K562 (cell line): ENCODE measurements around the gene SGMS1. TPM values are rescaled to one million over a fixed set of nuclear protein-coding genes. Genes with fewer than 3 reads are reported as not detected.
A peak's percentile ranks its signal among the peaks of the same experiment; 100 is the strongest.

Experiments used
- AFF4 ChIP-seq: sonication (generic); formaldehyde crosslinking; IDR thresholded peaks from 2 replicates; pipeline ENCODE4 v1.8.0; 2023; ENCODE audit warnings: mild to moderate bottlenecking, missing genetic modification reagents
- CBX5 ChIP-seq: IDR thresholded peaks from 2 replicates; pipeline ENCODE4 v1.6.1; 2014; ENCODE audit warnings: low read depth, borderline replicate concordance
- GABPB2 ChIP-seq: fragments of 250-450 bp; sonication (Bioruptor Pico); conservative IDR thresholded peaks from 2 replicates; pipeline ENCODE4 v1.5.1; 2021; ENCODE audit warnings: mild to moderate bottlenecking
- KLF16 ChIP-seq: IDR thresholded peaks from 2 replicates; pipeline ENCODE4 v1.6.1; 2016; ENCODE audit warnings: antibody characterized with exemption
- LEF1 ChIP-seq: fragments of 450-650 bp; IDR thresholded peaks from 2 replicates; pipeline ENCODE4 v1.6.1; 2016; ENCODE audit warnings: mild to moderate bottlenecking
- POLR2AphosphoS2 ChIP-seq: IDR thresholded peaks from 2 replicates; pipeline ENCODE4 v1.6.1; 2012; ENCODE audit warnings: low read length, improper control_type of control experiment
- POLR2B ChIP-seq: fragments of 450-650 bp; IDR thresholded peaks from 2 replicates; pipeline ENCODE4 v1.6.1; 2018; ENCODE audit warnings: low read depth; ENCODE audit not compliant: partially characterized antibody
- POLR2G ChIP-seq: fragments of 200-400 bp; formaldehyde crosslinking; IDR thresholded peaks from 2 replicates; pipeline ENCODE4 v1.6.1; 2017; ENCODE audit warnings: low read depth, mild to moderate bottlenecking, antibody characterized with exemption, low read length, moderate library complexity
- RB1 ChIP-seq: fragments of 450-650 bp; IDR thresholded peaks from 2 replicates; pipeline ENCODE4 v1.6.1; 2017; ENCODE audit warnings: low read depth, mild to moderate bottlenecking
- RBM25 ChIP-seq: fragments of 200-400 bp; formaldehyde crosslinking; IDR thresholded peaks from 2 replicates; pipeline ENCODE4 v1.6.1; 2018; ENCODE audit warnings: low read length, low read depth, moderate library complexity; ENCODE audit not compliant: severe bottlenecking
- SAFB ChIP-seq: fragments of 200-400 bp; formaldehyde crosslinking; IDR thresholded peaks from 2 replicates; pipeline ENCODE4 v1.6.1; 2017; ENCODE audit warnings: low read depth, low read length, borderline replicate concordance
- SRSF3 ChIP-seq: fragments of 200-400 bp; formaldehyde crosslinking; IDR thresholded peaks from 2 replicates; pipeline ENCODE4 v1.6.1; 2016; ENCODE audit warnings: mild to moderate bottlenecking, low read length, moderate library complexity; ENCODE audit not compliant: insufficient read depth
- TCF7 ChIP-seq: sonication (generic); IDR thresholded peaks from 2 replicates; pipeline ENCODE4 v1.6.1; 2016; ENCODE audit warnings: antibody characterized with exemption, borderline replicate concordance
- TSC22D4 ChIP-seq: fragments of 450-650 bp; IDR thresholded peaks from 2 replicates; pipeline ENCODE4 v1.6.1; 2016; ENCODE audit warnings: missing genetic modification characterization, missing biosample characterization, control low read depth
- XRCC3 ChIP-seq: fragments of 450-650 bp; IDR thresholded peaks from 2 replicates; pipeline ENCODE4 v1.6.1; 2017; ENCODE audit warnings: mild to moderate bottlenecking, moderate library complexity
- ZFP1 ChIP-seq: fragments of 450-650 bp; formaldehyde crosslinking; IDR thresholded peaks from 2 replicates; pipeline ENCODE4 v1.4.0; 2020; ENCODE audit warnings: mild to moderate bottlenecking, mixed read lengths
- ZNF592 ChIP-seq: fragments of 450-650 bp; IDR thresholded peaks from 2 replicates; pipeline ENCODE4 v1.6.1; 2017; ENCODE audit warnings: antibody characterized with exemption, mild to moderate bottlenecking
- ZNF695 ChIP-seq: fragments of 450-650 bp; formaldehyde crosslinking; IDR thresholded peaks from 2 replicates; pipeline ENCODE4 v1.4.0; 2020; ENCODE audit warnings: mild to moderate bottlenecking, moderate library complexity
- polyA plus RNA-seq, 8 experiments: library from polyadenylated mRNA; depleted of rRNA in 4 of 8; stranded (reverse) in 5 of 8; unstranded in 3 of 8; fragments of >200 nt; fragmentation: Nextera tagmentation in 2 of 8; fragmentation: Illumina TruSeq in 1 of 8; extraction: Ambion mirVana in 2 of 8; extraction: Trizol in 1 of 8; gene quantifications; 2 replicates each; pipeline versions ENCODE4 v1.2.1 to v1.2.3, GENCODE V29; 2011 to 2014; ENCODE audit warnings: inconsistent platforms in 1 of 8, missing spikeins in 1 of 8
- total RNA-seq, 7 experiments: library from RNA; depleted of rRNA in 6 of 7; stranded (reverse); fragments of >200 nt in 6 of 7; fragmentation: Illumina TruSeq in 2 of 7; extraction: Trizol in 2 of 7; gene quantifications; 2 replicates each; pipeline versions ENCODE4 v1.2.1 to v1.2.3, GENCODE V29; 2011 to 2021; ENCODE audit warnings: low replicate concordance in 1 of 7
- TF ChIP-seq, protein P1 (sequence below): sonication (generic); formaldehyde crosslinking; IDR thresholded peaks from 2 replicates; pipeline ENCODE4 v1.8.0; 2022; ENCODE audit warnings: missing genetic modification reagents, mild to moderate bottlenecking, moderate library complexity, borderline replicate concordance

Gene SGMS1
- total and polyA plus RNA-seq, 9 of the 15 experiments (the other 6 are each of a cell fraction or from before 2014, with no cell fraction given), result 22.6 to 232 (median 82.2) TPM

DNA sequence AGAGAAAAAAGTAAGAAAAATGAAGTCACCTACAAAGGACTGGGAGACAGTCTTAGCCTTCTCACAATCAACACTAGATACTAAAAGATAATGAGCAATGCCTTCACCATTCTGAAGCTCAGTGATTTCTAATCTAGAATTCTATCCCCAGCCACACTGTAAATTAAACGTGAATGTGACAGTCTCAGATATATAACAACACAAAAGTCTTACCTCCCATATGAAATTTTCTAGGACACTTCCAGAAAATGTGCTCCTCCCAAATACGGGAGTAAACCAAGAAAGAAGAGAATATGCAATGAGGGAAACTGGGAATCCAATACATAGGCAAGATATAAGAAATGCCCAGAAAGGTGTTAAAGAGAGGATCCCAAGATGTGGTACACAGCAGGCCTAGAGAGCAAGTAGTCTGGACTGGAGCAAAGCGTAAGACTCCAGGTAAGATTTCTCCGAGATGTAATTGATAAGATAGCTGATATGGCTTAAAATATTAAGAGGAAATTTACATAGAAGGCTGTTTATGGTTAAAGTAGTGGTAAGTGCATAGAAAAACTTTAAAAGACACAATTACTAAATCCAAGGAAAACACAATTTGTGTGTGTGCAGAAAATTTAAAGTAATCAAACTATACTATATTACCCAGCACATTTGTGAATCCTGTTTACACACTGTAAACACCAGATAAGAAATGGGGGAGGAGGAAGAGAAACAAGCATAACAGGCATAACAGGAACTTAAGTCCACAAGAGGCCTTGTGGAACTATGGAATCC is 44.1 kb downstream of the SGMS1 start (continued):
- TF ChIP-seq LEF1, result peak; percentile 84
- no peak for TF ChIP-seq CBX5
- TF ChIP-seq POLR2AphosphoS2, result no peak
- no peak for TF ChIP-seq RBM25
- TF ChIP-seq, protein P1, sequence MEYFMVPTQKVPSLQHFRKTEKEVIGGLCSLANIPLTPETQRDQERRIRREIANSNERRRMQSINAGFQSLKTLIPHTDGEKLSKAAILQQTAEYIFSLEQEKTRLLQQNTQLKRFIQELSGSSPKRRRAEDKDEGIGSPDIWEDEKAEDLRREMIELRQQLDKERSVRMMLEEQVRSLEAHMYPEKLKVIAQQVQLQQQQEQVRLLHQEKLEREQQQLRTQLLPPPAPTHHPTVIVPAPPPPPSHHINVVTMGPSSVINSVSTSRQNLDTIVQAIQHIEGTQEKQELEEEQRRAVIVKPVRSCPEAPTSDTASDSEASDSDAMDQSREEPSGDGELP (CRISPR knock-in tag), result no peak
- no peak for TF ChIP-seq POLR2G
- TF ChIP-seq XRCC3, result 0 out of 2 replicates have a peak, but pooled peaks have one; percentile 15
- TF ChIP-seq SRSF3, result no peak
- no peak for TF ChIP-seq RB1
- 0 out of 2 replicates have a peak, but pooled peaks have one; percentile 42 for TF ChIP-seq AFF4 (CRISPR knock-in tag)
- TF ChIP-seq POLR2B, result no peak
- TF ChIP-seq ZFP1, result peak; percentile 67; the same call in 1 of the 2 replicates
- no peak for TF ChIP-seq TCF7
- no peak for TF ChIP-seq SAFB
- no peak for TF ChIP-seq TSC22D4 (tag)
- TF ChIP-seq ZNF695, result no peak
- no peak for TF ChIP-seq GABPB2 (CRISPR knock-in tag)
- TF ChIP-seq KLF16, result no peak
- TF ChIP-seq ZNF592, result peak; percentile 67
